Measurements from ENCODE around the gene ARID1A.

GRCh38 chr1:26726784-26727183, 31.0 kb downstream of the ARID1A start:
- TF ChIP-seq CTCF (IDR thresholded peaks at IDR 0.05; ENCODE audit: extremely low read depth in 1 of 2, insufficient read depth in 1 of 2, low read depth in 1 of 2, low read length in 2 of 2) (no peak), JUN (IDR thresholded peaks at IDR 0.05; ENCODE audit: borderline replicate concordance, insufficient read depth, insufficient read length, low read depth) (no peak), POLR2AphosphoS5 (IDR thresholded peaks at IDR 0.05; ENCODE audit: insufficient read depth, low read depth, low read length) (no peak), POLR2A (IDR thresholded peaks at IDR 0.05; ENCODE audit: low read depth, low read length) (no peak), MYC (IDR thresholded peaks at IDR 0.05; ENCODE audit: low read depth, low read length) (no peak), EZH2 (IDR thresholded peaks at IDR 0.05; ENCODE audit: borderline replicate concordance, low read depth, low read length, severe bottlenecking) (no peak), GATA2 (IDR thresholded peaks at IDR 0.05; ENCODE audit: insufficient read depth, insufficient read length, low read depth, low read length) (no peak)
- TF ChIP-seq, protein P1, sequence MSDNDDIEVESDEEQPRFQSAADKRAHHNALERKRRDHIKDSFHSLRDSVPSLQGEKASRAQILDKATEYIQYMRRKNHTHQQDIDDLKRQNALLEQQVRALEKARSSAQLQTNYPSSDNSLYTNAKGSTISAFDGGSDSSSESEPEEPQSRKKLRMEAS (IDR thresholded peaks at IDR 0.05; ENCODE audit: insufficient read depth, insufficient read length) = no peak
